KMS-11 (cell line): ENCODE results near the gene PTGES3.

Source experiments
- H2AFZ ChIP-seq: fragments of 200-600 bp; sonication (generic); 2 replicates; pipeline ENCODE4 v1.6.1; 2016; ENCODE audit warnings: antibody characterized with exemption, mixed run types, low read depth
- H3K27ac ChIP-seq: fragments of 200-600 bp; sonication (generic); 2 replicates; pipeline ENCODE4 v1.6.1; 2016; ENCODE audit warnings: mild to moderate bottlenecking, mixed run types
- H3K27me3 ChIP-seq: fragments of 200-600 bp; sonication (generic); 2 replicates; pipeline ENCODE4 v1.6.1; 2017; ENCODE audit warnings: mild to moderate bottlenecking, low read depth, mixed run types, moderate library complexity; ENCODE audit not compliant: insufficient read depth
- H3K36me3 ChIP-seq: fragments of 200-600 bp; sonication (generic); 2 replicates; pipeline ENCODE4 v1.6.1; 2017; ENCODE audit warnings: mild to moderate bottlenecking, mixed run types; ENCODE audit not compliant: insufficient read depth
- H3K4me1 ChIP-seq: fragments of 200-600 bp; sonication (generic); 2 replicates; pipeline ENCODE4 v1.6.1; 2016; ENCODE audit warnings: mild to moderate bottlenecking, low read depth, mixed run types; ENCODE audit not compliant: poor library complexity, severe bottlenecking
- H3K4me2 ChIP-seq: fragments of 200-600 bp; sonication (generic); 2 replicates; pipeline ENCODE4 v1.7.0; 2016; ENCODE audit warnings: mild to moderate bottlenecking, mixed run types
- H3K4me3 ChIP-seq: fragments of 200-600 bp; sonication (generic); IDR thresholded peaks from 2 replicates; pipeline ENCODE4 v1.6.1; 2017; ENCODE audit warnings: low read depth, low read length, mixed read lengths; ENCODE audit not compliant: insufficient read depth
- H3K79me2 ChIP-seq: fragments of 200-600 bp; sonication (generic); 2 replicates; pipeline ENCODE4 v1.6.1; 2016; ENCODE audit warnings: low read depth, mixed run types; ENCODE audit not compliant: insufficient read depth
- H3K9ac ChIP-seq: fragments of 200-600 bp; sonication (generic); 2 replicates; pipeline ENCODE4 v1.6.1; 2016; ENCODE audit warnings: mild to moderate bottlenecking, mixed run types
- H4K20me1 ChIP-seq: fragments of 200-600 bp; sonication (generic); 2 replicates; pipeline ENCODE4 v1.6.1; 2016; ENCODE audit warnings: mild to moderate bottlenecking, mixed run types; ENCODE audit not compliant: insufficient read depth
- CTCF ChIP-seq: fragments of 200-600 bp; sonication (generic); conservative IDR thresholded peaks from 2 replicates; pipeline ENCODE4 v1.6.1; 2017; ENCODE audit warnings: low read depth, mild to moderate bottlenecking, antibody characterized with exemption, low read length, moderate library complexity, mixed read lengths

Gene PTGES3

DNA sequence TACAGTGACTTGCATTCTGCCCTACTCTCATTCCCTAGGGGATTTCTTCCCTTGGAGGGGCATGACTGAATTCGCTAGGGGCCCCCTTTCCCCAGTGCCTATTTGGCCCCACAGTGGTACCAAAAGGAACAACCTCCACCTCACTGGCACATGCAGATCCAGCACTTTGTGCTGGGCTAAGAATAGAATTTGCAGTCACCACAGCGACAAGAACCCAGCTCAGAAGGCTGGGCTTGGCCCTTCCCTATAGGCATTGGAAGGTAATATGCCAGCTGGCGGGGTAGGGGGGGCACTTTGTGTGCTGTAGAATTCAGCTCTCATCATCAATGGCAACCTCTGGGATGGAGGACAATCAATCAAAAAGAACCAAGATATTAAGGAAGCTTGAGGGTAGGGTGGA lies 71.8 kb downstream of the PTGES3 start:
- Histone ChIP-seq H3K36me3 (peaks cover 57% of the 10 kb centered on the region), H2AFZ (no peak overlapping the region), H3K27me3 (no peaks in the 10 kb centered on the region), H3K4me1 (peaks cover 44% of the 10 kb centered on the region), H3K79me2 (peaks cover 59% of the 10 kb centered on the region), H4K20me1 (0 out of 2 replicates have a peak, but pooled peaks cover 21% of the 10 kb centered on the region), H3K9ac (no peak overlapping the region), H3K27ac (no peak overlapping the region), H3K4me2 (no peak overlapping the region), H3K4me3 (no peak overlapping the region)
- TF ChIP-seq CTCF = no peak

- H4K20me1 ChIP-seq = peaks cover 18% of the 10 kb centered on the region; the same call in 1 of the 2 replicates
- no peak for TF ChIP-seq CTCF
Measured at GRCh38 chr12:56614627-56615026, 73.5 kb downstream of the PTGES3 start.

More at GRCh38 chr12:56614627-56615026, 73.5 kb downstream of the PTGES3 start:
- no peaks in the 10 kb centered on the region for H3K27me3 ChIP-seq
- no peak overlapping the region for H3K4me3 ChIP-seq
- H3K9ac ChIP-seq = no peak overlapping the region
- peaks cover 65% of the 10 kb centered on the region for H3K36me3 ChIP-seq
- H3K79me2 ChIP-seq = peaks cover 43% of the 10 kb centered on the region
- no peak overlapping the region for H3K4me2 ChIP-seq
- H3K4me1 ChIP-seq = peaks cover 37% of the 10 kb centered on the region
- no peak overlapping the region for H2AFZ ChIP-seq
- H3K27ac ChIP-seq = no peak overlapping the region
